Activated CD4-positive, alpha-beta T cell treated with anti-CD3 and anti-CD28 coated beads, Interleukin-2, amount 10 ng/mL, durations not matched to agents 24 days and 14 days (primary cell): Measurements from ENCODE around the gene EPGN. TPM values are rescaled to one million over a fixed set of nuclear protein-coding genes. Genes with fewer than 3 reads are reported as not detected.

Experiments
- DNase-seq: peaks from one replicate; pipeline ENCODE4 v3.0.0; 2022
- H3K27ac Mint-ChIP-seq: one replicate; pipeline ENCODE4 v1.8.0; 2022; ENCODE audit warnings: mild to moderate bottlenecking, mixed read lengths
- H3K27me3 Mint-ChIP-seq: one replicate; pipeline ENCODE4 v1.8.0; 2022; ENCODE audit warnings: mixed read lengths
- H3K36me3 Mint-ChIP-seq: one replicate; pipeline ENCODE4 v1.8.0; 2022; ENCODE audit warnings: low read depth, mild to moderate bottlenecking, mixed read lengths
- H3K4me1 Mint-ChIP-seq: one replicate; pipeline ENCODE4 v1.8.0; 2021; ENCODE audit warnings: mixed read lengths
- H3K4me3 Mint-ChIP-seq: one replicate; pipeline ENCODE4 v1.8.0; 2022; ENCODE audit warnings: mild to moderate bottlenecking, moderate library complexity, mixed read lengths
- H3K9me3 Mint-ChIP-seq: one replicate; pipeline ENCODE4 v1.8.0; 2021; ENCODE audit warnings: mixed read lengths
- intact Hi-C: fragments of 100-400 bp; cut with micrococcal nuclease; formaldehyde crosslinking; loops from one replicate; pipeline ENCODE4 v1.15.1; 2023
- total RNA-seq: library from RNA; stranded (reverse); gene quantifications from 2 replicates; pipeline ENCODE4 v1.2.3, GENCODE V29; 2022

EPGN gene
- total RNA-seq, 1 donor from 2014 or later = not detected

DNA sequence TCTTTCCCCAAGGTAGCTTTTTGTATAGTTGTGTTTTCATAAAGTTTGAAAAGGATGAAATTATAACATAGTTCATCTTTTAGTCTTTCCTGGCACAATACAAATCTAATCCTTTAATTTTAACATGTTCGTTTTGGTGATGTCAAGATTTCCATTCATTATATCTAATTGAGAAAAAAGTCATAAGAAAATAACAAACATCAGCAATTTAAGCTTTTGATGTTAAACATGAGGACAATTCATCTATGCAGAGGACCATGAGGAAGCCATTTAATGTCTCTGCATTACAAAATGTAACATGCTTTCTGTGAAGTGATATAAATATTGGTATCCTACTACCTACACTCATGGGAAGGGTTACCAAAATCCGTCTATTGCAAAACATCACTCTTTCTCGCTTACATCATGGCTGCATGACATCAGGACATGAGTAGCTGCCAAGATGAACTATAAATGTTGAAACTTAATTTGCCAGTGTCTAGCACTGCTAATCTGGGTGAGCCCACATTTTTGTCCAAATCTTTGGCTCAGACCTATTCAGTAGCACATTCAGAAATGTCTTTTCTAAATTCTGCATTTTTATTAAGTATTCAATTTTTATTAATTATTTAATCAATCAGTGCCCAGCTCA is 9.5 kb downstream of the EPGN start:
- intact Hi-C loops = no loop called here
- DNase-seq = no peak
- H3K27me3 Mint-ChIP-seq = peaks cover 14% of the 10 kb centered on the region

DNA sequence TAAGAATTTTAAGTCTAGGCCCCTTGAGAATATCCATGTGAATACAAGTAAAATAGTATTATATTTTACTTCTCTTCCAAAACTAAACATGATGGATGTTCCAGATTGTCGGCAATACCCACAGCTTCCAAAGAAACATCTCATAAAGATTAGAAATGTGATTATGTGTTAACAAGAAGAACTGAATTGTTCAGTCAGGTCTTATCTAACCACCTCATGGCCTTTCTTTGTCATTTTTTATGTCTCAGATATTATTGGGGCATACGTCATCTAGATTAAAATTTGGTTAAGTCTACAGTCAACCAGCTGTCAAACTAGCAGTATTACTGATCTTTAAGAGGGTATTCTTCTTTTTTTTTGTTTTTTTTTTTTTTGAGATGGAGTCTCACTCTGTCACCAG is 10.0 kb downstream of the EPGN start:
- Mint-ChIP-seq H3K36me3 (no peaks in the 10 kb centered on the region), H3K9me3 (no peaks in the 10 kb centered on the region), H3K4me1 (peaks cover 1% of the 10 kb centered on the region), H3K27ac (no peak overlapping the region), H3K27me3 (peaks cover 16% of the 10 kb centered on the region), H3K4me3 (no peak overlapping the region)
- DNase-seq = no peak
- intact Hi-C loops = no loop called here

More for the DNA sequence above, 9.5 kb downstream of the EPGN start:
- H3K36me3 Mint-ChIP-seq = no peaks in the 10 kb centered on the region
- H3K4me3 Mint-ChIP-seq = no peak overlapping the region
- H3K9me3 Mint-ChIP-seq = no peaks in the 10 kb centered on the region
- H3K27ac Mint-ChIP-seq = no peak overlapping the region
- peaks cover 1% of the 10 kb centered on the region for H3K4me1 Mint-ChIP-seq

DNA sequence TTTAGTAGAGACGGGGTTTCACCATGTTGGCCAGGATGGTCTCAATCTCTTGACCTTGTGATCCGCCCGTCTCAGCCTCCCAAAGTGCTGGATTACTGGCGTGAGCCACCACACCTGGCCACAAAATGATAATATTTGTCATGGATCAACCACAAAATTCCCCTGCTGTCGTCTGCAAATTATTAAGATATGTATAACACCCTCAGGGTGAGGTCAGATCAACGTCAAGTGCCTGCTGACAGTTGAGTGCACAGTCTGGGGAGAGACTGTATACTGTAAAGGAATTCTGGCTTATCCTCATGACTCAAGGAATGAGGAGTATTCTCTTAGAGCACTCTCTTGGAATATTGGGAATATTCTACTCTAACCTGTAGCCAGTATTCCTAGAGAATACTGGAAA is 11.2 kb downstream of the EPGN start:
- no peak overlapping the region for H3K4me3 Mint-ChIP-seq
- no peak for DNase-seq
- peaks cover 23% of the 10 kb centered on the region for H3K27me3 Mint-ChIP-seq
- intact Hi-C loops = no loop called here
- no peaks in the 10 kb centered on the region for H3K9me3 Mint-ChIP-seq
- no peak overlapping the region for H3K27ac Mint-ChIP-seq
- H3K36me3 Mint-ChIP-seq = no peaks in the 10 kb centered on the region
- H3K4me1 Mint-ChIP-seq = peaks cover 1% of the 10 kb centered on the region

DNA sequence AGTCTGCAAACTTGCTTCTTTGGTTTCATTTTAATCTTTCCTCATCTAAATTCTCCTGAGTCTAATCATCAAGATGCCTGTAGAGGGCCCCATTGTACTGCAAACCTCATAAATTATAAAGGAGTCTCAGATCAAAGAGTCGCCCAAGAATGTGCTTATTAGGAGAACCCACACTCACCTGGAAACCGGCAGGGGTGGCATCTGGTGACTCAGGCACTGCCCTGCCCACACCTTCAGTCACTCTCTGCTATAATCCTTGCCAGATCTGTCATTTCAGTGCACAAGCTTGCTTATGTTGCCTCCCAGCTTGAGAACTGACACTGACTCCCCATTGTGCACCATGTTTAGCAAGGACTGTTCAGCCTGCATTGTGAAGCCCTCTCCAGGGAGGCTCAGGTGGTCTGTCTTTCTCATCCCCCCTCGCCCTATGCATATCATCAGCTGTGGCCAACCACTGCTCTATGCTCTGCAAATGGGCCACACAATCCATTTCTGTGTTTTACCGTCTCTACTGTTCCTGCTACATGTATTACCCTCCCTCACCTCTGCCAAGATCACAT is 12.4 kb downstream of the EPGN start:
- Mint-ChIP-seq H3K27ac (no peak overlapping the region), H3K4me1 (peaks cover 1% of the 10 kb centered on the region), H3K4me3 (no peak overlapping the region), H3K36me3 (no peaks in the 10 kb centered on the region), H3K27me3 (peaks cover 23% of the 10 kb centered on the region), H3K9me3 (no peaks in the 10 kb centered on the region)
- intact Hi-C loops = loop anchor here (1.0 to 5.0 kb wide), 2 partner anchors 212 to 351 kb away; no protein-coding TSS in a partner anchor
- DNase-seq = peak; percentile 65

DNA sequence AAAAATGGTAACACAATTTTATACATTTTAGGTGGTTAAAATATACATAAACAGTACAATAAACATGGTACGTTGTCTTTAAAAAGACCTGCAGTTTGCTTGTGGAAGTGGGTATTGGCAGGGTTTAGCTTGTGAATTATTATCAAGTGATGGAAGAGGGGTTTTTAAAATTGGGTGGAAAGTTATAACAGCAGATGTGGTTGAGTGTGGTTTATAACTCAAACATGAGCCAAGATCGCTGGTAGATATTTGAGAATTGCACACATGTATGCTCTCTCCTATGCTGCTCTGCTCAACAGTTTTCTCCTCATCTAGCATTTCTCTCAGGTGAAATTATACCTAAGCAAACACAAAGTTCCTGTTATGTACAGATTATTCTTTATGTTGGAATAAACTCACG is 14.0 kb downstream of the EPGN start:
- H3K27ac Mint-ChIP-seq = no peak overlapping the region
- no peak overlapping the region for H3K4me3 Mint-ChIP-seq
- intact Hi-C loops = loop anchor here (5.0 kb wide), 1 partner anchor 210 kb away; no protein-coding TSS in a partner anchor
- H3K9me3 Mint-ChIP-seq = no peaks in the 10 kb centered on the region
- no peaks in the 10 kb centered on the region for H3K36me3 Mint-ChIP-seq
- H3K27me3 Mint-ChIP-seq = peaks cover 23% of the 10 kb centered on the region
- peaks cover 1% of the 10 kb centered on the region for H3K4me1 Mint-ChIP-seq
- no peak for DNase-seq

DNA sequence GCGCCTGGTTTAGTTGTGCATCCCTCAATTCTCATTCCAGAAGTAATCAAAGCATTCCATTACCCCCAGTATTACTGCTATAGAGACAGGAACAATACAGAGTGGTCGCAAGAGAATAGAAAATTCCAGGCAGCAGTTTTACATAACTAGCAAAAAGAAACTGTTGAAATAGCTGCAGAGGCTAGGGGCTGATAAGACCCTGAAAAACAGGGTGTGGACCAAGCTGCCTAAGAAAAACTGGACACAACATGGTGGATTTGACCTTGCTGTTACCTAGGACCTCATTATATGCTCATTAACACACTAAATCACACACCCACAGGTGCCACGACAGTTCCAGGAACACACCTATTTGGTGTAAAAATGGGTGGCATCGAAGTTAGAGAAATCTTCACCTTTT is 15.4 kb downstream of the EPGN start:
- DNase-seq = no peak
- Mint-ChIP-seq H3K4me1 (peaks cover 1% of the 10 kb centered on the region), H3K4me3 (no peak overlapping the region), H3K36me3 (no peaks in the 10 kb centered on the region), H3K9me3 (no peaks in the 10 kb centered on the region), H3K27me3 (peaks cover 26% of the 10 kb centered on the region), H3K27ac (no peak overlapping the region)
- intact Hi-C loops = loop anchor here (5.0 kb wide), 1 partner anchor 209 kb away; no protein-coding TSS in a partner anchor

DNA sequence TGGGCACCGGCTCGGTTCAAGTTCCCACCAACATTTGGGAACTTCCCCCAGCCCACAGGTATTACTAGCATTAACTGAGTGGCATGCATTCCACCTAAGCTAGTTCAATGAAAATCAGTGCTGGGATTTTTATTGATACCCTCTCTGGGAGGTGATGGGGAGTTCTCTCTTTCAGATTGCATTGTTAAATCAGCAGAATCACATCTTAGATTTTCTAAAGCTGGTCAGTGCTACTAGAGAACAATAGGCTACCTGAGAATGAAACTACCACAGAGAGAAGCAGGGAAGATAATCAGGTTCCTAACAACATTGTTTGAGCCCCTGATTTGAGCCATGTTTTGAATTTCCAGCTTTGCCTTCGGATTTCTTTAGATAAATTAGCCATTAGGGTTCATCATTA is 16.0 kb downstream of the EPGN start:
- Mint-ChIP-seq H3K4me3 (no peak overlapping the region), H3K27ac (no peak overlapping the region), H3K4me1 (peaks cover 1% of the 10 kb centered on the region), H3K36me3 (no peaks in the 10 kb centered on the region), H3K27me3 (peaks cover 32% of the 10 kb centered on the region), H3K9me3 (no peaks in the 10 kb centered on the region)
- no peak for DNase-seq
- intact Hi-C loops = loop anchor here (5.0 kb wide), 1 partner anchor 208 kb away; no protein-coding TSS in a partner anchor

DNA sequence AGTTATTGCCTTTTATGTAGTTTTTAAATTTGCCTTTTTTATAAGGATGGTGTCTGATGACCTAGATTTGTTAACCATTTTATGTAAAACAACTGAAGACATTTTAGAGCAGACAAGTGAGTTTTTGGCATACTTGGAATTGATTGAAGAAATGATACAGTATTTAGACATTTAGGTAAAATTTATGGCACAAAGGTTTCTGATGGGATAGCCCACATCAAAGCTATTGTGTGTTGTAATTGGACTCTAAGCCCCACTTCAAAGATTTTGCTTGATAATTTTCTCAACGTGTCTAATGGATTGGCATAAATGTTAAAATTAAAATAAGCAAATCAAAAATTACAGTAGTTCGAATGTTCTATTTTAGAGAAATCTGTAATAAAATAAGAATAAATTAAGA is 17.6 kb downstream of the EPGN start:
- Mint-ChIP-seq H3K4me1 (no peaks in the 10 kb centered on the region), H3K27me3 (peaks cover 32% of the 10 kb centered on the region), H3K36me3 (no peaks in the 10 kb centered on the region), H3K4me3 (no peak overlapping the region), H3K9me3 (no peaks in the 10 kb centered on the region), H3K27ac (no peak overlapping the region)
- intact Hi-C loops = no loop called here
- DNase-seq = no peak

DNA sequence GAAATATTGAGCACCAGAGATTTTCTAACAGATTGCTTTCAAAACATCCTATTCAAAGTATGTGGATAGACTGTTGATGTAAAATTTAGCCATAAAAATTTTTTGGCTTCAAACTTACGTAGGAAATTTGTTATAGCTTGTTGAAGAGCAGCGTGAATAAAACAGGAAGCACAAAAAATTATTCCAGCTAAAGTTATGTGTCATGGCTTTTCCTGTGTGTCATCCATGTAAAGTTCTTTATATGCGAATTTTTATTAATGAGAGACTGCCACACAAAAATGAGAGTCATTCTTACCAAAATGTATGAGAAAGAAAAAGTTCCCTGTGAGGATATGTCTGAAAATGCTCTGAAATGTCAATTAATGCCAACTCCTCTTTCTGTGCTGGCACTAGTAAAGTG is 19.5 kb downstream of the EPGN start:
- intact Hi-C loops = no loop called here
- no peak overlapping the region for H3K4me3 Mint-ChIP-seq

DNA sequence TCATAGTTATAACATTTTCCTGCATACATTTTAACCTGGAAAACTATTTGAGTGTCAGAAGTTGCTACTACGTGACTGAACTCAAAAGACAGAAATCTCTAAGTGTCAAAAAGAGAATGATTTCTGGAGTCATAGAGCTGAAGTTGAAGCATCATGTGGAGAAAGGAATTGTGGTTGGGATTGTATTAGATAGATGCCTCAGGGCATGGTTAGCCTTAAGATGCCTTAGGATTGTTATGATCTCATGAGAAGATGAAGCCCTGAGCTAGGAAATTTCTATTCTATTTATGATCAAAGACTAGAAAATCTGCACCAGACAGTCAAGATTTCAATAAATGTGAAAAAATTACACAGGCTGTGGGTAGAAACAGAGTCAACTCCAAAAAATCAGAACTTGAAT is 20.2 kb downstream of the EPGN start:
- Mint-ChIP-seq H3K4me3 (no peak overlapping the region), H3K27ac (no peak overlapping the region), H3K9me3 (no peaks in the 10 kb centered on the region), H3K36me3 (no peaks in the 10 kb centered on the region), H3K4me1 (no peaks in the 10 kb centered on the region), H3K27me3 (peaks cover 20% of the 10 kb centered on the region)
- DNase-seq = no peak
- intact Hi-C loops = no loop called here

More for the DNA sequence above, 19.5 kb downstream of the EPGN start:
- Mint-ChIP-seq H3K36me3 (no peaks in the 10 kb centered on the region), H3K27ac (no peak overlapping the region), H3K4me1 (no peaks in the 10 kb centered on the region), H3K27me3 (peaks cover 23% of the 10 kb centered on the region), H3K9me3 (no peaks in the 10 kb centered on the region)
- DNase-seq = no peak

DNA sequence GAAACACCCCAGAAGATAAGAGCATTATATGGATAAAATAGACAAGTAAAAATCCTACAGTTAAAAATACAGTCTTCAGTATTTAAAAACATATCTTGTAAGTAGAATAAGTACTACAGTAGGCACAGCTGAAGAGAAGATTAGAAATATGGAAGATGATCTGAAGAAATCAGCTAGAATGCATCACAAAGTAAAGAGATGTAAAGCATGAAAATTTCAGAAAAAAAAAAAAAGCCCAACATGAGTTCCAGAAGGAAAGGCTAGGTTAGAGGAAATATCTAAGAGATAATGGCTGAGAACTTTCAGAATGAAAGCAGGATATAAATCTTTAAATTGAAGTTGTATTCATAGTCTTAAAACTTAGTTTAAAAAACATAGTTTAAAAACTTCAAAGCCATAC is 21.0 kb downstream of the EPGN start:
- intact Hi-C loops = no loop called here
- no peak for DNase-seq
- H3K9me3 Mint-ChIP-seq = no peaks in the 10 kb centered on the region
- H3K27ac Mint-ChIP-seq = no peak overlapping the region
- no peaks in the 10 kb centered on the region for H3K4me1 Mint-ChIP-seq
- no peaks in the 10 kb centered on the region for H3K36me3 Mint-ChIP-seq
- H3K4me3 Mint-ChIP-seq = no peak overlapping the region
- peaks cover 15% of the 10 kb centered on the region for H3K27me3 Mint-ChIP-seq

DNA sequence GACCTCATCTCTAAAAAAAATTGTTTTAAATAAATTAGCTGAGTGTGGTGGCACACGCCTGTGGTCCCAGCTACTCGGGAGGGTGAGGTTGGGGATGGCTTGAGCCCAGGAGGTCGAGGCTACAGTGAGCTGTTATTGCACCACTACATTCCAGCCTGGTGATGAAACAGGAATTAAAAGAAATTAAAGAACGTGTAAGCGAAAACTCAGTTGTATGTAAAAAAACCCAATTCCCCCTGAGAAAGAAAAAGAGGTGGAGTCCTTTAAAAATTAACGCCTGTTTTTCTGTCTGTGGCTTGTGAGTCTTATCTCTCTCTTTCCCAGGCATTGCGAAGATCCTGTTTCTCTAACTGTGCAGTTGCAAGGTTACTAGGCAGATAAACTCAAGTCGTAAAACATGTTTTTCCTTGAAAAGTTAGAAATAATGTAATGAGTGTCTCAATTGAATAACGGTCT is 22.1 kb downstream of the EPGN start:
- Mint-ChIP-seq H3K27me3 (peaks cover 12% of the 10 kb centered on the region), H3K4me1 (no peaks in the 10 kb centered on the region), H3K9me3 (no peaks in the 10 kb centered on the region), H3K36me3 (no peaks in the 10 kb centered on the region), H3K27ac (no peak overlapping the region), H3K4me3 (no peak overlapping the region)
- no peak for DNase-seq
- intact Hi-C loops = no loop called here

DNA sequence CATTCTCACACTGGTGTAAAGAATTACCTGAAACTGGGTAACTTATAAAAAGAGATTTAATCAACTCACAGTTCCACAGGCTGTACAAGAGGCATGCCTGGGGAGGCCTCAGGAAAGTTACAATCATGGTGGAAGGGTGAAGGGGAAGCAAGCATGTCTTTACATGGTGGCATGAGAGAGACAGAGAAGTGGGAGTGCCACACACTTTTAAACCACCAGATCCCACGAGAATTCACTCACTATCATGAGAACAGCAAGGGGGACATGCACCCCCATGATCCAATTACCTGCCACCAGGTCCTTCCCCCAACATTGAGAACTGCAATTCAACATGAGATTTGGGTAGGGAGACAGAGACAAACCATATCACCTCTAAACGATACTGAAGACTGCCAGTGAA is 23.0 kb downstream of the EPGN start:
- DNase-seq = no peak
- H3K36me3 Mint-ChIP-seq = no peaks in the 10 kb centered on the region
- H3K27ac Mint-ChIP-seq = no peak overlapping the region
- H3K4me1 Mint-ChIP-seq = no peaks in the 10 kb centered on the region
- intact Hi-C loops = no loop called here
- no peaks in the 10 kb centered on the region for H3K9me3 Mint-ChIP-seq
- peaks cover 12% of the 10 kb centered on the region for H3K27me3 Mint-ChIP-seq
- no peak overlapping the region for H3K4me3 Mint-ChIP-seq

DNA sequence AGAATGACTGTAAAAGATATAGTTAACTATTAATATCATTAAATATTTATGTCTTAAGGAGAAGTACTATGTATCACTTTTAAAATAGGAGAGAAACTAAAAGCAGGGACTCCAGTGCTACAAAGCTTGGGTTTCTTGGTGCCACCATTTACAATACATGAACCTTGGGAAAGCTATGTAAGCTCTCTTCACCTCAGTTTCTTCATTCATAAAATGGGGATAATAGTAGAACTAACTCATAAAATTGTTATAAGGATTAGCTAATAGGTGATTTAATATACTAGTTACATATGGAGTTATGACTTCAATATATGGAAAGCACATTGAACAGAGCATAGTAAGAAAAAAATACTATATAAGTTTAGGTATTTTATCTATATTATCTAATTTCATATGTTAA is 23.7 kb downstream of the EPGN start:
- Mint-ChIP-seq H3K27ac (no peak overlapping the region), H3K4me3 (no peak overlapping the region)

DNA sequence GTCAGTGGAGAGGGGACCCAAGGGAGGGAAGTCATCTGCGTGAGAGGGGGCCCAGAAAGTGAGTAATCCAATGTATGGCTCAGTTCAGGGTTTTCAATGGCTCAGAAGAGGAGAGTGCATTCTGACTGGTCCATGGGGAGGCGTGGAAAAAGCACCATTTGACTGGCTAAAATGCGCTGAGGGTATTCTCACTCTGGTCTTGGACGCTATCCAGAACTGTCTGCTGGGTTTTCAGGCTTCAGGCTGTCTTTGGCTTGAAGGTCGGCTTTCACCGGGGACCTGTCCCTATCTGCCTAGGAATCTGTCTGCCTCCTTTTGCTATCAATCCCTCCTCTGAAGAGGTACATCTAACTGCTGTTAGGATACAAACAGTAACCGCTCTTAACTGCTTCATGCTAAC is 26.4 kb downstream of the EPGN start:
- no peaks in the 10 kb centered on the region for H3K9me3 Mint-ChIP-seq
- H3K4me1 Mint-ChIP-seq = no peaks in the 10 kb centered on the region
- H3K27me3 Mint-ChIP-seq = peaks cover 6% of the 10 kb centered on the region
- H3K4me3 Mint-ChIP-seq = no peak overlapping the region
- H3K36me3 Mint-ChIP-seq = no peaks in the 10 kb centered on the region
- intact Hi-C loops = no loop called here
- no peak overlapping the region for H3K27ac Mint-ChIP-seq
- no peak for DNase-seq

More for the DNA sequence above, 23.7 kb downstream of the EPGN start:
- H3K27me3 Mint-ChIP-seq = peaks cover 12% of the 10 kb centered on the region
- H3K36me3 Mint-ChIP-seq = no peaks in the 10 kb centered on the region
- no peak for DNase-seq
- intact Hi-C loops = no loop called here
- no peaks in the 10 kb centered on the region for H3K9me3 Mint-ChIP-seq
- H3K4me1 Mint-ChIP-seq = no peaks in the 10 kb centered on the region
